Measurements from ENCODE around the gene FHIT. TPM values are rescaled to one million over a fixed set of nuclear protein-coding genes. Genes with fewer than 3 reads are reported as not detected.

Gene FHIT
- total RNA-seq, 1 donor: 16.9 TPM

DNA sequence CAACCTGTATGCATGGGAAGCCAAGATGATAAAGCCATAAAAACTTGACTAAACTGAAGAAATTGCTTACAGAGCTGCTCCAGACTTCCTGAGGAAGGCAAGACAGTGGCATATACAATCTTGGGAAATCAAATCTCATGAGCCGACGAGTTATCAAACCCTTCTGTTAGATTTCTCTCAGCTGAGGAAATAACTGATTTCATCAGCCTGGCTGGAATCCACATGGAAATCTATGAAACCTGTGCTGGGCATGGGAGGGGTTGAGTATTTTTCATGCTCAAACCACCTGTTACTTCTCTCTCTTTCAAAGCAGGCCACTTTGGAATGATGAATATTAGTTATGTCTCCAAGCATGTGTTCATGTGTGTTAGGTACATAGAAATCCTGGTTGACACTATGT is 727.7 kb downstream of the FHIT start:
- no peaks in the 10 kb centered on the region for H3K4me1 ChIP-seq (ENCODE audit: insufficient read depth, low read length)
- H3K4me3 ChIP-seq (ENCODE audit: low read length): no peak overlapping the region
- no peaks in the 10 kb centered on the region for H3K9me3 ChIP-seq (ENCODE audit: low read depth, low read length)
- no peaks in the 10 kb centered on the region for H3K27me3 ChIP-seq (ENCODE audit: insufficient read depth, low read length)

DNA sequence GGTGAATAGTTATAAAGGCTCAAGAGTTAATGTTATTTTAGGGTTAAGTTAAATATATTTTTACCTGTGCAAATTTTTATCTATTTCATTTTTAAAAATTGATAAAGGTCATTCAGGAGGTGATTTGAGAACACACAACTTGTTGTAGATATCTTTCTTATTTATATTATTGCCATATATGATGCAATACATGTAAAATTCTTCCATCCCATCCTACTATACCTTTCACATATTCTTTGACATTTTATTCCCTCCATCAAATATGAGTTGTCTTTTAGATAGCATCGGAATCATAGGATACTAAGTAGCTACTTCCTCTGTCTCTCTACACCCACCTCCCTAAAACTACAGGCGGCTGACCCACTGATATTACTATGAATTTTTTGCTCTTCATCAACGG is 734.1 kb downstream of the FHIT start:
- no peaks in the 10 kb centered on the region for H3K4me1 ChIP-seq (ENCODE audit: insufficient read depth, low read length)

DNA sequence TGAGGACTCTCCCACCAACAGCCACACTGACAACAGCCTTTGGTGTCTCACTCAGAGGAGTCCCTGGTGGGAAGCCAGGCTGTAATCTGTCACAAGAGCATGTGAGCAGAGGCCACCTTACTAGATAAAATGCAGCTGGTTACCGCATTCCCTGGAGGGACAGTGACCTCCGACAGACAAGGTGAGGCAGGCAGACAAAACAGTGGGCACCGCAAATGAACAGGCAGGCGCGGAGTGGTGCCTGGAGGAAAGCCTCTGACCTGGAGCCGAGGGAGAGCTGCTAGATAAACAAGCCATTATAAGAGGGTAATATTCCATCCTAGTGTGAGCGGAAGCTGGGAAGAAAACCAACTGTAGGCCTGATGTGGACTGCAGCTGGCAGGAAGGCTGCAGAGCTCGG is 736.4 kb downstream of the FHIT start:
- no peaks in the 10 kb centered on the region for H3K9me3 ChIP-seq (ENCODE audit: low read depth, low read length)
- H3K4me1 ChIP-seq (ENCODE audit: insufficient read depth, low read length): no peaks in the 10 kb centered on the region
- H3K27me3 ChIP-seq (ENCODE audit: insufficient read depth, low read length): no peaks in the 10 kb centered on the region
- no peak overlapping the region for H3K4me3 ChIP-seq (ENCODE audit: low read length)

More for the DNA sequence above, 734.1 kb downstream of the FHIT start:
- no peaks in the 10 kb centered on the region for H3K9me3 ChIP-seq (ENCODE audit: low read depth, low read length)
- no peaks in the 10 kb centered on the region for H3K27me3 ChIP-seq (ENCODE audit: insufficient read depth, low read length)
- H3K4me3 ChIP-seq (ENCODE audit: low read length): no peak overlapping the region

DNA sequence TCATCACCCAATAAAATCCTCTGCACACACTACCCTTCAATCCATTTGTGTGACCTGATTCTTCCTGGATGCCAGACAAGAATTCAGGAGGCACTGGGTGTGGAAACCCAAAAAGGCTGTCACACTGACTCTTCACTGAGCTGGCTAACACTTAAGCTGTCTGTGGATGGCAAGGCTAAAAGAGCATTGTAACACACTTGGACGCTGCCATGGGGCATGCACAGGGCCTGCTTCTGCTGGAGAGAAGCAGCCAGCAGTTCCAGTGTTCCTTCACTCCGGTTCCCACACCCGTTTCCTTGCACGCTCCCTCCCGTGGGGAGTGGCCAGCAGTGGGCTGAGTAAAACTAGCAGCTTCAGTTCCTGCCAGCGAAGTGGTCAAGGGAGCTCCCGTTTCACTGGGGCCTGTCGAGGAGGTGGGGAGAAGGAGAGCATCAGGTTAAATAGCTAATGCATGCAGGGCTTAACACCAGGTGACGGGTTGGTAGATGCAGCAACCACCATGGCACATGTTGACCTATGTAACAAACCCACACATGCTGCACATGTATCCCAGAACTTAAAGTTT is 737.1 kb downstream of the FHIT start:
- no peaks in the 10 kb centered on the region for H3K4me1 ChIP-seq (ENCODE audit: insufficient read depth, low read length)
- no peaks in the 10 kb centered on the region for H3K9me3 ChIP-seq (ENCODE audit: low read depth, low read length)
- no peaks in the 10 kb centered on the region for H3K27me3 ChIP-seq (ENCODE audit: insufficient read depth, low read length)
- no peak overlapping the region for H3K4me3 ChIP-seq (ENCODE audit: low read length)

DNA sequence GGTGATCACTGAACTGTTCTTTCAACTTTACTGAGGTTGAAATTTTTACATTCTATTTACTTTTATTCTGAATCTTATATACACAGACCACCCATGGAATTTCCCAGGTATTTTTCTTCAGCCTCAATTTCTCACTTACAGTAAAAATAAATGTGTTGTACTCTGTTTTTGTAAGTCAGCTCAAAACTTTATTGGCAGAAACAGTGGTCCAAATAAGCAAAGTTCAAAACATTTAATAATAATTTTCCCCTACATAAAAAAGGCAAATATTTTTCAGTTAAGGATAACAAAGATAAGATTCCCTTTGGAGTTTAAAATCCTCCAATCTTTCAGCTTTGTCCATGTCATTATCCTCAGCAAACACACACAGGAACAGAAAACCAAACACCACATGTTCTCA is 738.0 kb downstream of the FHIT start:
- Histone ChIP-seq H3K4me3 (ENCODE audit: low read length) (no peak overlapping the region), H3K27me3 (ENCODE audit: insufficient read depth, low read length) (no peaks in the 10 kb centered on the region), H3K9me3 (ENCODE audit: low read depth, low read length) (no peaks in the 10 kb centered on the region), H3K4me1 (ENCODE audit: insufficient read depth, low read length) (no peaks in the 10 kb centered on the region)

DNA sequence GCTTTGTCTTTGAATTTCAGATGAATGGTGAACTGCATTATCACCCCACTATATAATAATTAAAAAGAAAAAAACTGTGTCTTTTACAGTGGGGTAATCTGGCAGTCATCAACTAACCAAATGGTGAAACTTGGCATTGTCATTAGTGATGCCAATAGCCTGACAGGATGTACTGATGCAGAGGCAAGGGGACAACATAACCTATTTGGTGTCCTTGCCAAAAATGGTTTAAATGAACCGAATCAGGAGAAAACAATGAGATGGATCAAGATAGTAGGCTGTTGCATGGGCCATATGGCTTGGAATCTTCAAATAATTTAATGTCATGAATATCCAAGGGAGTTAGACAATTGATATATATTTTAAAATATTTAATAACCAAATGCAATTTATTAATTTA is 738.7 kb downstream of the FHIT start:
- Histone ChIP-seq H3K4me3 (ENCODE audit: low read length) (no peak overlapping the region), H3K4me1 (ENCODE audit: insufficient read depth, low read length) (no peaks in the 10 kb centered on the region), H3K9me3 (ENCODE audit: low read depth, low read length) (no peaks in the 10 kb centered on the region), H3K27me3 (ENCODE audit: insufficient read depth, low read length) (no peaks in the 10 kb centered on the region)

DNA sequence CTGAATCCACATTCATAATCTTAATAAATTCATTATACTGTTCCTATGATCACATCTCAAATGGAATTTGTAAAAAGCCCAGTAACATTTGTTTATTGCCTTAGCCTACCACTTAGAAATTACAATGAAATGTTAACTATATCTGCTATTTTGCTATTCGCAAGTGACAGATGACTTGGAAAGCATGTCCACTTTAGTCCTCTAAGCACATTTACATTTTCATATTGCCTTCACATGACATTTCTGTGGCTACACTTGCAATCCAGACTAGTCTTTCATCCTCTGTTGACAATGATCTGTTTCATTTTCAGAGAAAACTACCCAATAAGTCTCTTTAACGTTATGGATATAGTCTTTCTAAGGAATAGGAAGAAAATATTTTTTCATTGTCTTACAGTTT is 741.8 kb downstream of the FHIT start:
- no peaks in the 10 kb centered on the region for H3K4me1 ChIP-seq (ENCODE audit: insufficient read depth, low read length)
- no peak overlapping the region for H3K4me3 ChIP-seq (ENCODE audit: low read length)
- H3K27me3 ChIP-seq (ENCODE audit: insufficient read depth, low read length): no peaks in the 10 kb centered on the region
- H3K9me3 ChIP-seq (ENCODE audit: low read depth, low read length): no peaks in the 10 kb centered on the region

DNA sequence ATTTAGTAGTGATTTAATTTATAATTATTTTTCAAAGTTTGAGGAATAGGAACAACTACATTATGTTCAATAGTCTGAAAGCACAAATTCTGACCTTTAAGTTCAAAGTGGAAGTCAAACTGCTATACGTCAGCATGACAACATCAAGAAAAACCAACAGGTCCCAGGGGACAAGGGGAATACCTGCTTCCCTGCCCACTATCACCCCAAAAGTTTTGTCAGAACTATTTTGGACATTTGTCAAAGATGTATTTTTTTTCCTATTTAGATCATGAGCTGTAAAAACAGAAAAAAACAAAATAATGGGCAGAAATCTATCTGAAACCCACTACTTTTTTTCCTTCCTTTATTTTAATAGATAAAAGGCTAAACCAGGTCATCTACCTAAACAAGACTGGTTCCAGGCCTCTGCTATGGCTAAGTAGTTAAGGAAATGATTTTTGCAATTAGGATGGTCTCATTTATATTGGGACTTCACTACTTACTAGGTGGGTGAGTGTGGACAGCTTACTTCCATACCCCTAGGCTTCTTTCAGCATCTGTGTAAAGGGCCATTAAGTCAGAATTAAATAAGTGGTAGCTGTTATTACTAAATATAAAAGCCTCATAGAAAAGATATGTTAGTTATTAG is 746.3 kb downstream of the FHIT start:
- Histone ChIP-seq H3K4me1 (ENCODE audit: insufficient read depth, low read length) (no peaks in the 10 kb centered on the region), H3K27me3 (ENCODE audit: insufficient read depth, low read length) (no peaks in the 10 kb centered on the region), H3K4me3 (ENCODE audit: low read length) (no peak overlapping the region), H3K9me3 (ENCODE audit: low read depth, low read length) (no peaks in the 10 kb centered on the region)

DNA sequence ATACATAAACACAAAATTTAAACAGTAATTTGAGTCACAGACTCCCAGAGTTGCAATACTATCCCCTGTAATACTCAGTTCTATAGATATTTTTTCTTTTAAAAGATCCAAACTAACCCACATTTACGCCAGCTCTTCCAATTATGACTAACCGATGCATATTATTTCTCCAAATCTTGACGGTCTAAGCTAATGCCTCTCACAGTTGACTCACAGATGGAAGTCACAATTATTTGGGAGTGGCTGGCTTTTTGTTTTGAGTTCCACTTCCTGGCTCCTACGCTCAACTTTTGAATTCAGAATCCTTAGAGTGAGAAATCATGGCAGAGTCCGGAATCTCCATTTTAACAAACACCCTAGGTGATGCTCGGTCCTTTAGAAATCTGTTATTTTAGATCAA is 749.9 kb downstream of the FHIT start:
- Histone ChIP-seq H3K4me1 (ENCODE audit: insufficient read depth, low read length) (no peaks in the 10 kb centered on the region), H3K4me3 (ENCODE audit: low read length) (no peak overlapping the region), H3K9me3 (ENCODE audit: low read depth, low read length) (no peaks in the 10 kb centered on the region), H3K27me3 (ENCODE audit: insufficient read depth, low read length) (no peaks in the 10 kb centered on the region)

DNA sequence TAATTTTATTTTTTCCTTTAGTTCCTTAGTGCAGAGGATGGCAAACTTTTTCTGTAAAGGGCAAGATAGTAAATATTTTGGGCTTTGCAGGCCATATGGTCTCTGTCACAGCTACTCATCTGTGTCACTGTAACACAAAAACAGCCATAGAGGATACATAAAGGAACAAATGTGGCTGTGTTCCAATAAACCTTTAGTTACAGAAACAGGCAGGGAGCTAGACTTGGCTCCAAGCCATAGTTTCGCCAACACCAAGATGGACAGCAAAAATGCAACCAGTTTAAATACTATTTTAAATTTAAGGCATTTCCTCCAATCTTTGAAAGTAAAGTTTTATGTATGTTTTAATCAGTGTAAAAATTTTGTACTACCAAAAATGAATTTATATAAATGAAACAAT is 753.4 kb downstream of the FHIT start:
- no peaks in the 10 kb centered on the region for H3K27me3 ChIP-seq (ENCODE audit: insufficient read depth, low read length)
- H3K4me1 ChIP-seq (ENCODE audit: insufficient read depth, low read length): no peaks in the 10 kb centered on the region
- no peak overlapping the region for H3K4me3 ChIP-seq (ENCODE audit: low read length)
- no peaks in the 10 kb centered on the region for H3K9me3 ChIP-seq (ENCODE audit: low read depth, low read length)

DNA sequence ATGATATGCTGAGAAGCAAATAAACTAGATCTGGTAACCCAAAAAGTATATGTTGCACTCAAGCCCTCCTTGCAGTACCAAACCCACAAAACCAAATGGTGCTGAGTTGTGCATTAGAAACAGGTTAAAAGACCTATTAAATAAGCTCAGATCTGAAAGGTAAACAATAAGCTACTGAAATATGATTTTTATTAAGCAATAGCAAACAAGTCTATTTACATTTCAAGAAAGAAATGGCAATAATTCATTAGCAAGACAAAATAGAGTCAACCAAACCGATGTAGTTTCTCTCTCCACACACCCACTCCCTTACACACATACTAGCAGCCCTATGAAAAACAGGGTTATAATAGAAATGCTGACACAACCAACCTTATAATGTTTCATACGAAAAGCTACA is 760.3 kb downstream of the FHIT start:
- Histone ChIP-seq H3K9me3 (ENCODE audit: low read depth, low read length) (no peaks in the 10 kb centered on the region), H3K4me1 (ENCODE audit: insufficient read depth, low read length) (no peaks in the 10 kb centered on the region), H3K4me3 (ENCODE audit: low read length) (no peak overlapping the region), H3K27me3 (ENCODE audit: insufficient read depth, low read length) (no peaks in the 10 kb centered on the region)

DNA sequence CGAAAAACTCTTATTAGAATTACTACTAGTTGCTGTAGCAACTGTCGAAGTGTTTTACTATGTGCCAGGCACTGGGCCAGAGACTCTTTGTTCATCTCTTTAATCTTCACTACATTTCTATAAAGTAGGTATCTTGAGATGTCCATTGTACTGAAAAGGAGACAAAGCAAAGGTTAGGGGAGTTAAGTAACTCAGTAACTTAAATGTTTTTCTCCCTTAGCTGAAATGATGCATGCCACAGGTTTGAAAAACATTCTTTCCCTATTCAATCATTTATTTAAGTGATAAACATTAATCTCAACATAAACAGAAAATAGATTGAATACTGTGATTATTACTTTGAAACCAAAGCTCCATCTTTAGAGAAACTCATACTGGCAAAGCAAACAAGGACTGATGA is 776.2 kb downstream of the FHIT start:
- Histone ChIP-seq H3K4me3 (ENCODE audit: low read length) (no peak overlapping the region), H3K9me3 (ENCODE audit: low read depth, low read length) (no peaks in the 10 kb centered on the region), H3K4me1 (ENCODE audit: insufficient read depth, low read length) (no peaks in the 10 kb centered on the region), H3K27me3 (ENCODE audit: insufficient read depth, low read length) (no peaks in the 10 kb centered on the region)

DNA sequence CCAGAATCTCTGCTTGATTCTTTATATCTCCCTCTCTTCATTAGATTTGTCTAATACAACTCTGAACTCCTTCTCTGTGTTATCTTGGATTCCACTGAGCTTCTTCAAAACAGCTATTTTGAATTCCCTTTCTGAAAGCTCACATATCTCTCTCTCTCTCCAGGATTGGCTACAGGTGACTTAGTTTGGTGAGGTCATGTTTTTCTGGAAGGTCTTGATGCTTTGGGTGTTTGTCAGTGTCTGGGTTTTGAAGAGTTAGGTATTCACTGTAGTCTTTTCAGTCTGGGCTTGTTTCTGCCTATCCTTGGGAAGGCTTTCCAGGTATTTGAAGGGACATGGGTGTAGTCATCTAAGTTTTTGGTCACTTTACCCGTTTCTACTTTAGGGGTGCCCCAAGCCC is 781.8 kb downstream of the FHIT start:
- Histone ChIP-seq H3K4me1 (ENCODE audit: insufficient read depth, low read length) (no peaks in the 10 kb centered on the region), H3K27me3 (ENCODE audit: insufficient read depth, low read length) (no peaks in the 10 kb centered on the region), H3K4me3 (ENCODE audit: low read length) (no peak overlapping the region), H3K9me3 (ENCODE audit: low read depth, low read length) (peaks cover 16% of the 10 kb centered on the region)

DNA sequence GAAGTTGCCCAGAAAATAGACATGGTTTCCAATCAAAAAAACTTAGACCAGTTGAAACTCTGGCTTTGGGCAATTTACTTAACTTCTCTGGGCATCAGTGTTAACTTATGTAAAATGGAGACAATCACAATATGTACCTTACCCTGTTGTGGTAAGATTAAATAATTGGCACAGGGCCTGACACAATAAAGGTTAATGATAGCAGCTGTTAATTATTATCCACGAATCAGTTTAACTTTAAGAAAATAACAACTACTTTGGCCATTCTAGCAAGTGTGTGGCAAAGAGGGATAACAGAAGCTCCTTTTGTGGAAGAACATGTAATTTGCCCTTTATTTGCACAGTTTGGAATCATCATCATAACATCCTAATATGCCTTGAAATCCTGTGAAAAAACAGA is 787.6 kb downstream of the FHIT start:
- no peak overlapping the region for H3K4me3 ChIP-seq (ENCODE audit: low read length)
- no peaks in the 10 kb centered on the region for H3K4me1 ChIP-seq (ENCODE audit: insufficient read depth, low read length)
- H3K9me3 ChIP-seq (ENCODE audit: low read depth, low read length): peaks cover 16% of the 10 kb centered on the region
- H3K27me3 ChIP-seq (ENCODE audit: insufficient read depth, low read length): no peaks in the 10 kb centered on the region

DNA sequence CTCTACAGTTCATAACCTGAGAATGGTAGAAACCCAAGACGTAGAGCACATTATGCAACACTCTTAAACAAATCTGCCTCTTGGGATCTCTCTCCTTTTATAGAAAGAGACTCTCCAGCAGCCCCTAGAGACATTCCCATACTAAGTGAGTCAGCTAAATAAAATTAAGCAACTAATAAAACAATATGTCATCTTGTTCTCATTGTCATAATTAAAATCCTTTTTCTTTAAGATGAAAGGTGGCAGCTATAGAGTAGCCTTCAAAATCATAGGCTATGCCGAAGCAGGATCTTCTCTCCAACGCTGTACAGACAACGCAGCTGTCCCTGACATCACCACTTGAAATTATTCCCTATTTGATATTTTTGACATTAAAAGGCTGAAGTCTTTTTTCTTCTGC is 790.0 kb downstream of the FHIT start:
- Histone ChIP-seq H3K9me3 (ENCODE audit: low read depth, low read length) (peaks cover under 1% of the 10 kb centered on the region), H3K4me1 (ENCODE audit: insufficient read depth, low read length) (no peaks in the 10 kb centered on the region)

DNA sequence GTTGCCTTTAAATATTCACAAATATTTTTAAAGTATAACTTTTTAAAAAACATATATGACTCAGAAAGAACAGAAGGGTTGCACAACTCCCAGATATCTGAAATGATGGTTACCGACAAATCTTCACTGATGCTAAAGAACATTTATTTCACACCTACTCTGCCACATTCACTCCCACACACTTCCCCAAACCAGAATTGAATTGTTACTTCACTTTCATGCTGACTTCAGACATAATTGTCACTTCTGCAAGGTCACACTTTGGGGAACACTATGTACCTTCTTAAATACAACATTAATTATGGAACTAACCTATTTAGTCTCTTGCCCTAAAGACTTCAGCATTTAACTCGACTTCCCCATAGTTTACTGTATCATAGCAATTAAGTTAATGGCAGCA is 795.1 kb downstream of the FHIT start:
- Histone ChIP-seq H3K4me1 (ENCODE audit: insufficient read depth, low read length) (no peaks in the 10 kb centered on the region), H3K4me3 (ENCODE audit: low read length) (no peak overlapping the region), H3K27me3 (ENCODE audit: insufficient read depth, low read length) (no peaks in the 10 kb centered on the region), H3K9me3 (ENCODE audit: low read depth, low read length) (no peaks in the 10 kb centered on the region)

More for the DNA sequence above, 790.0 kb downstream of the FHIT start:
- Histone ChIP-seq H3K27me3 (ENCODE audit: insufficient read depth, low read length) (no peaks in the 10 kb centered on the region), H3K4me3 (ENCODE audit: low read length) (no peak overlapping the region)

Measured in mononuclear cell (primary cell).